ENCODE data around the gene REC114.
"Not testable (repeated sequence)": the region's sequence is repeated elsewhere in the genome, so short reads cannot be mapped to it uniquely, and the experiment has no call there.

REC114 gene

GRCh38 chr15:73442968-73443367 lies at the start of gene REC114:
Gene REC114 (plus strand): TSS chr15:73443164. CDS start chr15:73443186, 22 bp downstream.
- DNase-seq (ENCODE audit: low read depth in 1 of 2, low spot score in 1 of 2), result no peak

- no peak for DNase-seq (ENCODE audit: low read depth in 1 of 2, low spot score in 1 of 2)
These were observed 49.6 kb upstream of the REC114 start for GRCh38 chr15:73393336-73393735.

GRCh38 chr15:73394782-73395181 lies 48.2 kb upstream of the REC114 start:
- no peak for DNase-seq (ENCODE audit: low read depth in 1 of 2, low spot score in 1 of 2)

- DNase-seq (ENCODE audit: low read depth in 1 of 2, low spot score in 1 of 2), result no peak
These were observed 47.3 kb upstream of the REC114 start for GRCh38 chr15:73395671-73396070.

GRCh38 chr15:73397461-73397860 lies 45.5 kb upstream of the REC114 start:
- DNase-seq (ENCODE audit: low read depth in 1 of 2, low spot score in 1 of 2), result no peak

- DNase-seq (ENCODE audit: low read depth in 1 of 2, low spot score in 1 of 2), result no peak
These were observed 44.1 kb upstream of the REC114 start for GRCh38 chr15:73398861-73399260.

GRCh38 chr15:73400222-73400621 lies 42.7 kb upstream of the REC114 start:
- not testable (repeated sequence) for DNase-seq (ENCODE audit: low read depth in 1 of 2, low spot score in 1 of 2)

GRCh38 chr15:73403171-73403570 lies 39.8 kb upstream of the REC114 start:
- no peak for DNase-seq (ENCODE audit: low read depth in 1 of 2, low spot score in 1 of 2)

- no peak for DNase-seq (ENCODE audit: low read depth in 1 of 2, low spot score in 1 of 2)
These were observed 28.1 kb upstream of the REC114 start for GRCh38 chr15:73414876-73415275.

GRCh38 chr15:73424506-73424905 lies 18.5 kb upstream of the REC114 start:
- DNase-seq (ENCODE audit: low read depth in 1 of 2, low spot score in 1 of 2), result no peak

- no peak for DNase-seq (ENCODE audit: low read depth in 1 of 2, low spot score in 1 of 2)
These were observed 17.5 kb upstream of the REC114 start for GRCh38 chr15:73425510-73425909.

GRCh38 chr15:73426323-73426994 lies 16.5 kb upstream of the REC114 start:
- DNase-seq (ENCODE audit: low read depth in 1 of 2, low spot score in 1 of 2), result no peak

- DNase-seq (ENCODE audit: low read depth in 1 of 2, low spot score in 1 of 2), result not testable (repeated sequence)
These were observed 11.6 kb upstream of the REC114 start for GRCh38 chr15:73431329-73431728.

- DNase-seq (ENCODE audit: low read depth in 1 of 2, low spot score in 1 of 2), result no peak
These were observed 9.1 kb upstream of the REC114 start for GRCh38 chr15:73433873-73434272.

GRCh38 chr15:73436613-73437012 lies 6.4 kb upstream of the REC114 start:
- no peak for DNase-seq (ENCODE audit: low read depth in 1 of 2, low spot score in 1 of 2)

GRCh38 chr15:73437543-73438109 lies 5.3 kb upstream of the REC114 start:
- DNase-seq (ENCODE audit: low read depth in 1 of 2, low spot score in 1 of 2), result no peak

- DNase-seq (ENCODE audit: low read depth in 1 of 2, low spot score in 1 of 2), result no peak
These were observed 4.3 kb upstream of the REC114 start for GRCh38 chr15:73438651-73439050.

GRCh38 chr15:73440571-73440970 lies 2.4 kb upstream of the REC114 start:
- no peak for DNase-seq (ENCODE audit: low read depth in 1 of 2, low spot score in 1 of 2)

- DNase-seq (ENCODE audit: low read depth in 1 of 2, low spot score in 1 of 2), result no peak
These were observed 543 bp upstream of the REC114 start for GRCh38 chr15:73442421-73442820.

- not testable (repeated sequence) for DNase-seq (ENCODE audit: low read depth in 1 of 2, low spot score in 1 of 2)
These were observed 4.5 kb downstream of the REC114 start for GRCh38 chr15:73447471-73447870.

- DNase-seq (ENCODE audit: low read depth in 1 of 2, low spot score in 1 of 2), result not testable (repeated sequence)
These were observed 5.3 kb downstream of the REC114 start for GRCh38 chr15:73448158-73448758.

GRCh38 chr15:73449980-73450379 lies 7.0 kb downstream of the REC114 start:
- DNase-seq (ENCODE audit: low read depth in 1 of 2, low spot score in 1 of 2), result not testable (repeated sequence)

GRCh38 chr15:73454096-73454495 lies 11.1 kb downstream of the REC114 start:
- DNase-seq (ENCODE audit: low read depth in 1 of 2, low spot score in 1 of 2), result no peak

All from stimulated activated CD4-positive, alpha-beta T cell treated with anti-CD3 and anti-CD28 coated beads, Interleukin-15, amount 100 ng/mL, for 1 hour (primary cell).